Sigmoid colon (tissue), 7 donors: Measurements from ENCODE around the gene EPHA2. TPM values are rescaled to one million over a fixed set of nuclear protein-coding genes. Genes with fewer than 3 reads are reported as not detected.

Experiments used
- DNase-seq: peaks from one replicate; pipeline ENCODE4 v3.0.0-alpha.2; 2019
- H3K27ac ChIP-seq, 4 donors: fragments of 200-600 bp; sonication (generic); one replicate each; pipeline ENCODE4 v1.5.1; 2016 to 2019; ENCODE audit warnings: mild to moderate bottlenecking in 1 of 4
- H3K27me3 ChIP-seq, 3 donors: fragments of 200-600 bp; sonication (generic); one replicate each; pipeline ENCODE4 v1.5.1; 2019; ENCODE audit warnings: mild to moderate bottlenecking in 1 of 3
- H3K36me3 ChIP-seq, 4 donors: fragments of 200-600 bp; sonication (generic); one replicate each; pipeline ENCODE4 v1.5.1; 2016 to 2019
- H3K4me1 ChIP-seq, 4 donors: fragments of 200-600 bp; sonication (generic); one replicate each; pipeline ENCODE4 v1.5.1; 2017 to 2019
- H3K4me3 ChIP-seq, 4 donors: fragments of 200-600 bp; sonication (generic); one replicate each; pipeline ENCODE4 v1.5.1; 2017 to 2019; ENCODE audit warnings: mild to moderate bottlenecking in 2 of 4, moderate library complexity in 1 of 4
- H3K9me3 ChIP-seq, 4 donors: fragments of 200-600 bp in 3 of 4; sonication (generic) in 3 of 4; one replicate each; pipeline versions ENCODE4 v1.5.1 to v1.6.1; 2013 to 2019
- EP300 ChIP-seq, 4 donors: sonication (generic); formaldehyde crosslinking; IDR thresholded peaks; one replicate each; pipeline ENCODE4 v1.6.1; 2017; ENCODE audit warnings: antibody characterized with exemption in 4 of 4
- POLR2A ChIP-seq, 2 donors: fragments of 450-650 bp; IDR thresholded peaks; one replicate each; pipeline ENCODE4 v1.6.1; 2016; ENCODE audit warnings: antibody characterized with exemption in 2 of 2, mild to moderate bottlenecking in 2 of 2, moderate library complexity in 2 of 2
- POLR2AphosphoS5 ChIP-seq, 4 donors: sonication (generic); formaldehyde crosslinking; IDR thresholded peaks; one replicate each; pipeline ENCODE4 v1.6.1; 2017; ENCODE audit warnings: antibody characterized with exemption in 4 of 4
- WGBS, 2 donors: extraction: QIAGEN DNeasy Blood & Tissue Kit; methylation state at CpG; one replicate each; pipeline ENCODE4 v1.1.7; 2013; 5-methylcytosine and 5-hydroxymethylcytosine counted together
- intact Hi-C: fragments of 100-400 bp; cut with DNase I; formaldehyde crosslinking; loops from one replicate; pipeline ENCODE4 v1.15.1; 2023
- polyA plus RNA-seq, 3 donors: library from polyadenylated mRNA; stranded (reverse); fragments of 200-250 nt; gene quantifications; one replicate each; pipeline ENCODE4 v1.2.3, GENCODE V29; 2013
- total RNA-seq, 4 donors: library from RNA; depleted of rRNA; stranded (reverse); fragments of >200 nt; gene quantifications; one replicate each; pipeline ENCODE4 v1.1.0, GENCODE V29; 2016
- TF ChIP-seq, protein P1 (sequence below), 4 experiments: fragments of 450-650 bp in 3 of 4; fragments of 200-600 bp in 1 of 4; IDR thresholded peaks; one replicate each; pipeline ENCODE4 v1.5.1; 2016 to 2019; ENCODE audit warnings: antibody characterized with exemption in 4 of 4, mild to moderate bottlenecking in 3 of 4, moderate library complexity in 2 of 4
- donor health status: healthy with polysubstance abuse.
- donor health status: Bipolar disorder and iron deficiency.
- donor health status: healthy.

EPHA2 gene
- total and polyA plus RNA-seq, 7 donors: 3.3 to 24.7 (median 6.0) TPM

DNA sequence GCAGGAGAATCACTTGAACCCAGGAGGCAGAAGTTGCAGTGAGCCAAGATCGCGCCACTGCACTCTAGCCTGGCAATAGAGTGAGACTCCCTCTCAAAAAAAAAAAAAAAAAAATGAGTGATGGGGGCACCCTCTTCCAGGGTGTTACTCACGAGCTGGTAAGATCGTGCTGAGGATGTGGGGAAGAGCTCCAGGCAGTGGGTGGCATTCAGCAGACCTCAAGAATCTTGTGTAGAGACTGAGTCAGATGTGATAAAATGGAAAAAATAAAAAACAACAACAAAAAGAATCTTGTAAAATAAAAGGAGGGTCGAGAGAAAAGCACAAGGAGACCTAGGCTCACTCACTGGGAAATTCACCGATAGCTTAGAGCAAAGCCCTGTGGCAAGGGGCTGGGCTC is 38.5 kb downstream of the EPHA2 start:
- no peaks in the 10 kb centered on the region for H3K9me3 ChIP-seq
- H3K4me3 ChIP-seq: no peak overlapping the region
- 82 to 86% methylated on average over 6 of the region's 6 CpGs for WGBS, 2 donors
- no peak for TF ChIP-seq POLR2A (IDR thresholded peaks at IDR 0.05)
- TF ChIP-seq, protein P1, sequence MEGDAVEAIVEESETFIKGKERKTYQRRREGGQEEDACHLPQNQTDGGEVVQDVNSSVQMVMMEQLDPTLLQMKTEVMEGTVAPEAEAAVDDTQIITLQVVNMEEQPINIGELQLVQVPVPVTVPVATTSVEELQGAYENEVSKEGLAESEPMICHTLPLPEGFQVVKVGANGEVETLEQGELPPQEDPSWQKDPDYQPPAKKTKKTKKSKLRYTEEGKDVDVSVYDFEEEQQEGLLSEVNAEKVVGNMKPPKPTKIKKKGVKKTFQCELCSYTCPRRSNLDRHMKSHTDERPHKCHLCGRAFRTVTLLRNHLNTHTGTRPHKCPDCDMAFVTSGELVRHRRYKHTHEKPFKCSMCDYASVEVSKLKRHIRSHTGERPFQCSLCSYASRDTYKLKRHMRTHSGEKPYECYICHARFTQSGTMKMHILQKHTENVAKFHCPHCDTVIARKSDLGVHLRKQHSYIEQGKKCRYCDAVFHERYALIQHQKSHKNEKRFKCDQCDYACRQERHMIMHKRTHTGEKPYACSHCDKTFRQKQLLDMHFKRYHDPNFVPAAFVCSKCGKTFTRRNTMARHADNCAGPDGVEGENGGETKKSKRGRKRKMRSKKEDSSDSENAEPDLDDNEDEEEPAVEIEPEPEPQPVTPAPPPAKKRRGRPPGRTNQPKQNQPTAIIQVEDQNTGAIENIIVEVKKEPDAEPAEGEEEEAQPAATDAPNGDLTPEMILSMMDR (IDR thresholded peaks at IDR 0.05): no peak
- no peak for TF ChIP-seq POLR2AphosphoS5 (IDR thresholded peaks at IDR 0.05)
- no peak for TF ChIP-seq EP300 (IDR thresholded peaks at IDR 0.05)
- intact Hi-C loops: no loop called here
- no peak overlapping the region for H3K27ac ChIP-seq
- no peaks in the 10 kb centered on the region for H3K36me3 ChIP-seq
- H3K27me3 ChIP-seq: no peaks in the 10 kb centered on the region
- no peak for DNase-seq
- H3K4me1 ChIP-seq: peaks cover 0 to 7% (median 3%) of the 10 kb centered on the region in 4 donors

DNA sequence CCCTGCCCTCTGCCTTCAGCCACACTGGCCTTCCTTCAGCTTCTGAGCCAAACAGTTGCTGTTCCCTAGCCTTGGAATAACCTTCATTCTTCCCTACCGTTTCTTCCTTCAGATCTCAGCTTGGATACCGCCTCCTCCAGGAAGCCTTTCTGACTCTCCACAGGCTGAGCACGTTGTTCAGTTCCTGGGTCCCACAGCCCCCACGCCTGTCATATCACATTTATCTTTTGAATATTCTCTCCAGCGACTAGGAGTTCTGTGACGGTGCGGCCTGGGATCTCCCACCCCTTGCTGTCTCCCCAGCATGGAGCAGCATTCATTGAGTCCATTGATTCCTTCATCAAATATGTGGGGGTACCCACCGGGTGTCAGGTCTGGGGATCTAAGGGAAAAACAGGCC is 39.2 kb downstream of the EPHA2 start:
- Histone ChIP-seq H3K4me3 (no peak overlapping the region), H3K9me3 (no peaks in the 10 kb centered on the region), H3K36me3 (no peaks in the 10 kb centered on the region), H3K27ac (no peak overlapping the region), H3K27me3 (no peaks in the 10 kb centered on the region), H3K4me1 (peaks cover 0 to 14% (median 3%) of the 10 kb centered on the region in 4 donors)
- no peak for TF ChIP-seq POLR2A (IDR thresholded peaks at IDR 0.05)
- TF ChIP-seq POLR2AphosphoS5 (IDR thresholded peaks at IDR 0.05): no peak
- no peak for TF ChIP-seq EP300 (IDR thresholded peaks at IDR 0.05)
- TF ChIP-seq, protein P1 (IDR thresholded peaks at IDR 0.05): no peak
- 84 to 88% methylated on average over 8 of the region's 8 CpGs for WGBS, 2 donors
- DNase-seq: no peak
- intact Hi-C loops: no loop called here

- H3K4me1 ChIP-seq: peaks cover 0 to 19% (median 3%) of the 10 kb centered on the region in 4 donors
- TF ChIP-seq POLR2AphosphoS5 (IDR thresholded peaks at IDR 0.05) (no peak), POLR2A (IDR thresholded peaks at IDR 0.05) (no peak), EP300 (IDR thresholded peaks at IDR 0.05) (no peak)
- TF ChIP-seq, protein P1 (IDR thresholded peaks at IDR 0.05): no peak
- intact Hi-C loops: no loop called here
- H3K9me3 ChIP-seq: no peaks in the 10 kb centered on the region
- DNase-seq: no peak
- H3K27me3 ChIP-seq: no peaks in the 10 kb centered on the region
- WGBS, 2 donors: 82% methylated on average over 16 of the region's 16 CpGs
- no peak overlapping the region for H3K27ac ChIP-seq
- no peaks in the 10 kb centered on the region for H3K36me3 ChIP-seq
- no peak overlapping the region for H3K4me3 ChIP-seq
Measured at GRCh38 chr1:16116002-16116401, 39.9 kb downstream of the EPHA2 start.

- WGBS, 2 donors: 77% methylated on average over 6 of the region's 6 CpGs
- peaks cover 0 to 19% (median 3%) of the 10 kb centered on the region in 4 donors for H3K4me1 ChIP-seq
Measured at GRCh38 chr1:16115468-16115983, 40.3 kb downstream of the EPHA2 start.

More at GRCh38 chr1:16115468-16115983, 40.3 kb downstream of the EPHA2 start:
- Histone ChIP-seq H3K36me3 (no peaks in the 10 kb centered on the region), H3K9me3 (no peaks in the 10 kb centered on the region), H3K4me3 (no peak overlapping the region), H3K27me3 (no peaks in the 10 kb centered on the region), H3K27ac (no peak overlapping the region)
- intact Hi-C loops: no loop called here
- no peak for DNase-seq
- TF ChIP-seq POLR2AphosphoS5 (IDR thresholded peaks at IDR 0.05): no peak
- TF ChIP-seq, protein P1 (IDR thresholded peaks at IDR 0.05): no peak
- no peak for TF ChIP-seq EP300 (IDR thresholded peaks at IDR 0.05)
- TF ChIP-seq POLR2A (IDR thresholded peaks at IDR 0.05): no peak
